HG03354 (cell line): ENCODE data around the gene SERPINI1.

ENCODE experiments used
- ATAC-seq: cut with Tn5 transposase; IDR thresholded peaks from one replicate; pipeline ENCODE4 v1.9.1; 2021; ENCODE audit warnings: mild to moderate bottlenecking; ENCODE audit not compliant: unreplicated experiment, poor library complexity, severe bottlenecking

SERPINI1 gene

GRCh38 chr3:167733961-167734497 is 1.5 kb upstream of the SERPINI1 start:
- ATAC-seq: no peak

- ATAC-seq: peak; percentile 89
Measured at GRCh38 chr3:167734498-167735232, 856 bp upstream of the SERPINI1 start, which contains the start of gene PDCD10. TSS of gene PDCD10 (minus strand) at chr3:167734892. CDS start at chr3:167720157, 14,735 bp downstream.

GRCh38 chr3:167736264-167736787 is 805 bp downstream of the SERPINI1 start:
- ATAC-seq: no peak

GRCh38 chr3:167736997-167737396 is 1.5 kb downstream of the SERPINI1 start:
- ATAC-seq: no peak

GRCh38 chr3:167738037-167738436 is 2.5 kb downstream of the SERPINI1 start:
- ATAC-seq: no peak

GRCh38 chr3:167739190-167739810 is 3.8 kb downstream of the SERPINI1 start:
- ATAC-seq: no peak

- peak; percentile 93 for ATAC-seq
Measured at GRCh38 chr3:167740961-167741587, 5.6 kb downstream of the SERPINI1 start.

- no peak for ATAC-seq
Measured at GRCh38 chr3:167742338-167742737, 6.8 kb downstream of the SERPINI1 start.

- ATAC-seq: no peak
Measured at GRCh38 chr3:167743799-167744198, 8.3 kb downstream of the SERPINI1 start.

GRCh38 chr3:167749209-167749608 is 13.7 kb downstream of the SERPINI1 start:
- ATAC-seq: no peak

GRCh38 chr3:167749728-167750127 is 14.2 kb downstream of the SERPINI1 start:
- ATAC-seq: no peak

- ATAC-seq: peak; percentile 99
Measured at GRCh38 chr3:167750272-167750971, 14.9 kb downstream of the SERPINI1 start.

GRCh38 chr3:167754049-167754448 is 18.5 kb downstream of the SERPINI1 start:
- ATAC-seq: no peak

GRCh38 chr3:167761302-167761701 is 25.8 kb downstream of the SERPINI1 start:
- ATAC-seq: no peak

GRCh38 chr3:167762296-167762695 is 26.8 kb downstream of the SERPINI1 start:
- ATAC-seq: no peak

GRCh38 chr3:167772992-167773391 is 37.5 kb downstream of the SERPINI1 start:
- peak; percentile 48 for ATAC-seq

- peak; percentile 78 for ATAC-seq
Measured at GRCh38 chr3:167773584-167773983, 38.1 kb downstream of the SERPINI1 start.

- no peak for ATAC-seq
Measured at GRCh38 chr3:167776066-167776685, 40.7 kb downstream of the SERPINI1 start.

GRCh38 chr3:167777356-167777755 is 41.8 kb downstream of the SERPINI1 start:
- no peak for ATAC-seq
